ENCODE data around the gene MLPH. TPM values are rescaled to one million over a fixed set of nuclear protein-coding genes. Genes with fewer than 3 reads are reported as not detected.

The MLPH gene
- polyA plus RNA-seq, 1 of the 3 experiments (the other 2 are of a cell fraction) = 93.6 TPM

- Histone ChIP-seq H3K9me3 (no peaks in the 10 kb centered on the region), H3F3A (replicated peaks; ENCODE audit: insufficient read depth) (peaks cover 8% of the 10 kb centered on the region), H3K36me3 (replicated peaks in 1 of 2; ENCODE audit: control insufficient read depth in 1 of 2, insufficient read depth in 2 of 2, low read length in 1 of 2) (peaks cover 2 to 42% of the 10 kb centered on the region in 2 experiments), H3K79me2 (ENCODE audit: insufficient read depth) (no peaks in the 10 kb centered on the region), H3K4me2 (no peak overlapping the region), H3K9me2 (no peaks in the 10 kb centered on the region), H3K27me3 (ENCODE audit: insufficient read depth) (no peaks in the 10 kb centered on the region), H3K9ac (no peak overlapping the region), H3K4me3 (ENCODE audit: low read depth in 2 of 2, low read length in 1 of 2) (no peak overlapping the region), H2AFZ (ENCODE audit: low read depth) (no peak overlapping the region), H3K27ac (ENCODE audit: low read depth in 2 of 2, low read length in 1 of 2) (no peak overlapping the region), H3K4me1 (ENCODE audit: control insufficient read depth in 1 of 2, insufficient read depth in 2 of 2, low read depth in 1 of 2, low read length in 1 of 2) (peaks cover 0 to 8% of the 10 kb centered on the region in 2 experiments; a peak in 1 of 4 replicates), H4K20me1 (ENCODE audit: insufficient read depth) (no peaks in the 10 kb centered on the region)
- 93% methylated on average over 6 of the region's 6 CpGs for WGBS (ENCODE audit: low lambda C conversion rate)
- TF ChIP-seq EZH2phosphoT487 (IDR thresholded peaks at IDR 0.05; ENCODE audit: borderline replicate concordance, low read depth) = no peak
- no peak for TF ChIP-seq EP300 (IDR thresholded peaks at IDR 0.05; ENCODE audit: borderline replicate concordance in 1 of 2, low read depth in 1 of 2, low read length in 1 of 2)
- no peak for TF ChIP-seq TCF12 (IDR thresholded peaks at IDR 0.05)
- no peak for TF ChIP-seq GATA2 (CRISPR knock-in tag; IDR thresholded peaks at IDR 0.05)
- TF ChIP-seq USF2 (IDR thresholded peaks at IDR 0.05; ENCODE audit: borderline replicate concordance, low read depth, low read length) = no peak
- TF ChIP-seq RFX5 (IDR thresholded peaks at IDR 0.05; ENCODE audit: low read length) = no peak
- no peak for TF ChIP-seq SMC3 (IDR thresholded peaks at IDR 0.05; ENCODE audit: low read depth, low read length)
- TF ChIP-seq IRF3 (IDR thresholded peaks at IDR 0.05; ENCODE audit: low read depth, low read length) = no peak
- no peak for TF ChIP-seq REST (IDR thresholded peaks at IDR 0.05; ENCODE audit: low read depth, low read length)
- TF ChIP-seq RAD21 (IDR thresholded peaks at IDR 0.05; ENCODE audit: low read length) = no peak
- no peak for TF ChIP-seq NRF1 (IDR thresholded peaks at IDR 0.05; ENCODE audit: low read depth, low read length)
- no peak for TF ChIP-seq MXI1 (IDR thresholded peaks at IDR 0.05; ENCODE audit: low read depth, low read length)
- no peak for TF ChIP-seq JUND (IDR thresholded peaks at IDR 0.05)
- no peak for TF ChIP-seq TEAD4 (IDR thresholded peaks at IDR 0.05; ENCODE audit: borderline replicate concordance, insufficient read depth)
- no peak for TF ChIP-seq TAF1 (IDR thresholded peaks at IDR 0.05; ENCODE audit: borderline replicate concordance, low read depth, low read length)
- TF ChIP-seq YY1 (IDR thresholded peaks at IDR 0.05; ENCODE audit: low read depth) = no peak
- TF ChIP-seq MAX (IDR thresholded peaks at IDR 0.05; ENCODE audit: low read depth) = no peak
- no peak for TF ChIP-seq CHD2 (IDR thresholded peaks at IDR 0.05; ENCODE audit: low read length, partially characterized antibody)
- no peak for DNase-seq
- ChIA-PET CTCF (interaction anchor here (1.3 to 4.7 kb wide), 3 partner anchors 27 to 418 kb away, joined by 3 to 28 read pairs (median 9); no protein-coding TSS in a partner anchor), POLR2A (no interaction called here)
Measured at GRCh38 chr2:237539681-237540080, 52.6 kb downstream of the MLPH start.
